HEK293 (cell line): ENCODE data around the gene SAMD4B.

Experiments used
- HOXA7 ChIP-seq: sonication (generic); formaldehyde crosslinking; IDR thresholded peaks from 2 replicates; pipeline ENCODE4 v1.8.1; 2022; ENCODE audit warnings: missing genetic modification reagents, borderline replicate concordance
- MZF1 ChIP-seq: fragments of 450-650 bp; formaldehyde crosslinking; IDR thresholded peaks from 2 replicates; pipeline ENCODE4 v1.5.1; 2017; ENCODE audit warnings: missing biosample characterization, missing genetic modification characterization, borderline replicate concordance
- RBAK ChIP-seq: fragments of 450-650 bp; formaldehyde crosslinking; IDR thresholded peaks from 2 replicates; pipeline ENCODE4 v1.5.1; 2016; ENCODE audit warnings: missing biosample characterization, missing genetic modification characterization
- TRIM28 ChIP-seq: IDR thresholded peaks from 2 replicates; pipeline ENCODE4 v1.6.1; 2011; ENCODE audit warnings: low read length, control low read depth, borderline replicate concordance
- ZBTB17 ChIP-seq: fragments of 450-650 bp; formaldehyde crosslinking; IDR thresholded peaks from 2 replicates; pipeline ENCODE4 v1.5.1; 2016; ENCODE audit warnings: missing biosample characterization, missing genetic modification characterization
- ZEB2 ChIP-seq: fragments of 450-650 bp; formaldehyde crosslinking; IDR thresholded peaks from 2 replicates; pipeline ENCODE4 v1.5.1; 2016; ENCODE audit warnings: missing biosample characterization, missing genetic modification characterization
- ZNF121 ChIP-seq: fragments of 450-650 bp; formaldehyde crosslinking; IDR thresholded peaks from 2 replicates; pipeline ENCODE4 v1.5.1; 2016; ENCODE audit warnings: missing biosample characterization, missing genetic modification characterization
- ZNF132 ChIP-seq: fragments of 450-650 bp; formaldehyde crosslinking; IDR thresholded peaks from 2 replicates; pipeline ENCODE4 v1.5.1; 2017; ENCODE audit warnings: missing biosample characterization, missing genetic modification characterization, borderline replicate concordance
- ZNF133 ChIP-seq: fragments of 450-650 bp; formaldehyde crosslinking; IDR thresholded peaks from 2 replicates; pipeline ENCODE4 v1.5.1; 2016; ENCODE audit warnings: missing biosample characterization, missing genetic modification characterization
- ZNF174 ChIP-seq: fragments of 450-650 bp; formaldehyde crosslinking; IDR thresholded peaks from 2 replicates; pipeline ENCODE4 v1.5.0; 2017; ENCODE audit warnings: missing biosample characterization, mild to moderate bottlenecking, missing genetic modification characterization
- ZNF184 ChIP-seq: fragments of 450-650 bp; IDR thresholded peaks from 2 replicates; pipeline ENCODE4 v1.5.1; 2018; ENCODE audit warnings: missing biosample characterization, mild to moderate bottlenecking, missing genetic modification characterization
- ZNF266 ChIP-seq: fragments of 450-650 bp; formaldehyde crosslinking; IDR thresholded peaks from 2 replicates; pipeline ENCODE4 v1.5.1; 2016; ENCODE audit warnings: missing biosample characterization, missing genetic modification characterization, low read depth
- ZNF274 ChIP-seq, 2 experiments: fragments of 200-500 bp in 1 of 2; fragments of 450-650 bp in 1 of 2; sonication (Bioruptor generic) in 1 of 2; formaldehyde crosslinking in 1 of 2; IDR thresholded peaks; 2 replicates each; pipeline versions ENCODE4 v1.5.1 to v1.6.1; 2014 to 2016; ENCODE audit warnings: borderline replicate concordance in 1 of 2, inconsistent platforms in 1 of 2, low read length in 1 of 2, missing biosample characterization in 1 of 2, missing genetic modification characterization in 1 of 2
- ZNF324 ChIP-seq: fragments of 450-650 bp; formaldehyde crosslinking; IDR thresholded peaks from 2 replicates; pipeline ENCODE4 v1.5.1; 2016; ENCODE audit warnings: missing biosample characterization, missing genetic modification characterization
- ZNF335 ChIP-seq: fragments of 450-650 bp; formaldehyde crosslinking; conservative IDR thresholded peaks from 2 replicates; pipeline ENCODE4 v1.5.1; 2016; ENCODE audit warnings: missing biosample characterization, missing genetic modification characterization
- ZNF391 ChIP-seq: fragments of 450-650 bp; formaldehyde crosslinking; IDR thresholded peaks from 2 replicates; pipeline ENCODE4 v1.5.1; 2016; ENCODE audit warnings: low read depth, missing biosample characterization, missing genetic modification characterization, borderline replicate concordance
- ZNF529 ChIP-seq: fragments of 450-650 bp; formaldehyde crosslinking; IDR thresholded peaks from 2 replicates; pipeline ENCODE4 v1.5.1; 2017; ENCODE audit warnings: missing genetic modification characterization, missing biosample characterization; ENCODE audit not compliant: insufficient replicate concordance
- ZNF621 ChIP-seq: fragments of 450-650 bp; formaldehyde crosslinking; IDR thresholded peaks from 2 replicates; pipeline ENCODE4 v1.5.1; 2017; ENCODE audit warnings: missing biosample characterization, missing genetic modification characterization
- ZNF670 ChIP-seq: fragments of 450-650 bp; formaldehyde crosslinking; IDR thresholded peaks from 2 replicates; pipeline ENCODE4 v1.5.1; 2016; ENCODE audit warnings: missing biosample characterization, missing genetic modification characterization, low read depth
- ZNF792 ChIP-seq: fragments of 450-650 bp; formaldehyde crosslinking; IDR thresholded peaks from 2 replicates; pipeline ENCODE4 v1.5.1; 2016; ENCODE audit warnings: missing biosample characterization, missing genetic modification characterization
- ZSCAN16 ChIP-seq: fragments of 450-650 bp; formaldehyde crosslinking; IDR thresholded peaks from 2 replicates; pipeline ENCODE4 v1.5.1; 2016; ENCODE audit warnings: missing biosample characterization, missing genetic modification characterization
- TF ChIP-seq, protein P1 (sequence below): fragments of 450-650 bp; formaldehyde crosslinking; IDR thresholded peaks from 2 replicates; pipeline ENCODE4 v1.5.1; 2016; ENCODE audit warnings: missing biosample characterization, missing genetic modification characterization
- TF ChIP-seq, protein P2 (sequence below): fragments of 450-650 bp; formaldehyde crosslinking; IDR thresholded peaks from 2 replicates; pipeline ENCODE4 v1.5.1; 2016; ENCODE audit warnings: missing biosample characterization, missing genetic modification characterization, low read depth
- TF ChIP-seq, protein P3 (sequence below): fragments of 450-650 bp; IDR thresholded peaks from 2 replicates; pipeline ENCODE4 v1.5.1; 2018; ENCODE audit warnings: missing biosample characterization, mild to moderate bottlenecking, missing genetic modification characterization
- TF ChIP-seq, protein P4 (sequence below): fragments of 450-650 bp; formaldehyde crosslinking; IDR thresholded peaks from 2 replicates; pipeline ENCODE4 v1.5.1; 2016; ENCODE audit warnings: missing biosample characterization, missing genetic modification characterization
- TF ChIP-seq, protein P5 (sequence below): IDR thresholded peaks from 2 replicates; pipeline ENCODE4 v1.6.1; 2011; ENCODE audit warnings: mild to moderate bottlenecking, low read depth, low read length, borderline replicate concordance
- TF ChIP-seq, protein P6 (sequence below): fragments of 450-650 bp; formaldehyde crosslinking; IDR thresholded peaks from 2 replicates; pipeline ENCODE4 v1.5.1; 2016; ENCODE audit warnings: missing biosample characterization, missing genetic modification characterization
- TF ChIP-seq, protein P7 (sequence below): fragments of 450-650 bp; formaldehyde crosslinking; IDR thresholded peaks from 2 replicates; pipeline ENCODE4 v1.5.1; 2016; ENCODE audit warnings: missing biosample characterization, missing genetic modification characterization

The SAMD4B gene

DNA sequence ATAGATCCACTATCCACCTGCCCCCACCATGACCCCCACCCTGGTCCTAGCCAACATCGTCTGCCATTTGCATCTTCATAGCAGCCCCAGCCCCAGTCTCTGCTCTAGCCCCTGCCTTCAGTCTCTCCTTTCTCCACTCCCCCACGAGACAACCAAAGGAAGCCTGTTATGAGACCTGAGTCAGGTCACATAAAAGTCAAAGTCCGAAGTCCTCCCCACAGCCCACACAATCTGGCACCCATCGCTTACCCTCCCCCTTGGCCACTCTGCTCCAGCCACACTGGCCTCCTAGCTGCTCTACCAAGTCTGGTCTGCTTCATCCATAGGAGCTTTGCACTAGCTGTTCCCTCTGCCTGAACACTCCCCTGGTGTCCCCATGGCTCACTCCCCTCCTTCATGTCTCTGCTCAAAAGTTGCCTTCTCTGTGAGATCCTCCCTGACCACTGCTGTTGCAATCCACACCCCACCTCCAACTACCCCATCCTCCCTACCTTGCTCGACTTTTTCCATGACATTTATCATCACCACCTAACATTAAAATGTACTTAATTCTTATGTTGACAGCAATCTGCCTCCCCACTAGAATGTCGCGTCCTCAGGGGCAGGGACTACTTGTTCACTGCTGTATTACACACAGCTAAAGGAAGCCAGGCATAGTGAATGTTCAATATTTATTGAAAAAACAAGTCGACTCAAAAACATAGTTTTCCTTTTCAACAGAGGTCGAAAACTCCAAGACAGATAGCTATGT lies 69.0 kb downstream of the SAMD4B start (continued):
- TF ChIP-seq, protein P1, sequence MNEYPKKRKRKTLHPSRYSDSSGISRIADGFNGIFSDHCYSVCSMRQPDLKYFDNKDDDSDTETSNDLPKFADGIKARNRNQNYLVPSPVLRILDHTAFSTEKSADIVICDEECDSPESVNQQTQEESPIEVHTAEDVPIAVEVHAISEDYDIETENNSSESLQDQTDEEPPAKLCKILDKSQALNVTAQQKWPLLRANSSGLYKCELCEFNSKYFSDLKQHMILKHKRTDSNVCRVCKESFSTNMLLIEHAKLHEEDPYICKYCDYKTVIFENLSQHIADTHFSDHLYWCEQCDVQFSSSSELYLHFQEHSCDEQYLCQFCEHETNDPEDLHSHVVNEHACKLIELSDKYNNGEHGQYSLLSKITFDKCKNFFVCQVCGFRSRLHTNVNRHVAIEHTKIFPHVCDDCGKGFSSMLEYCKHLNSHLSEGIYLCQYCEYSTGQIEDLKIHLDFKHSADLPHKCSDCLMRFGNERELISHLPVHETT, result no peak
- TF ChIP-seq ZNF391 (no peak), ZEB2 (no peak), ZNF335 (tag by site-specific recombination) (peak; percentile 89), ZNF121 (tag by site-specific recombination) (no peak), ZNF621 (tag by site-specific recombination) (no peak), ZNF529 (no peak), ZNF792 (tag by site-specific recombination) (0 out of 2 replicates have a peak, but pooled peaks have one; percentile 0), HOXA7 (no peak), ZNF274 (IDR thresholded peaks at IDR 0.05; ENCODE audit: low read length) (no peak), ZNF274 (tag by site-specific recombination; IDR thresholded peaks at IDR 0.05; ENCODE audit: borderline replicate concordance) (no peak), RBAK (tag by site-specific recombination) (0 out of 2 replicates have a peak, but pooled peaks have one; percentile 7), ZNF670 (tag by site-specific recombination) (no peak), MZF1 (tag by site-specific recombination) (no peak), ZNF266 (tag by site-specific recombination) (no peak), ZSCAN16 (tag by site-specific recombination) (no peak), ZNF133 (tag by site-specific recombination) (0 out of 2 replicates have a peak, but pooled peaks have one; percentile 7), ZNF132 (tag by site-specific recombination) (no peak), ZNF184 (tag by site-specific recombination) (no peak), ZNF324 (tag by site-specific recombination) (no peak; the same call in 1 of the 2 replicates), ZBTB17 (tag by site-specific recombination) (no peak), TRIM28 (no peak), ZNF174 (tag by site-specific recombination) (no peak)
- TF ChIP-seq, protein P2, sequence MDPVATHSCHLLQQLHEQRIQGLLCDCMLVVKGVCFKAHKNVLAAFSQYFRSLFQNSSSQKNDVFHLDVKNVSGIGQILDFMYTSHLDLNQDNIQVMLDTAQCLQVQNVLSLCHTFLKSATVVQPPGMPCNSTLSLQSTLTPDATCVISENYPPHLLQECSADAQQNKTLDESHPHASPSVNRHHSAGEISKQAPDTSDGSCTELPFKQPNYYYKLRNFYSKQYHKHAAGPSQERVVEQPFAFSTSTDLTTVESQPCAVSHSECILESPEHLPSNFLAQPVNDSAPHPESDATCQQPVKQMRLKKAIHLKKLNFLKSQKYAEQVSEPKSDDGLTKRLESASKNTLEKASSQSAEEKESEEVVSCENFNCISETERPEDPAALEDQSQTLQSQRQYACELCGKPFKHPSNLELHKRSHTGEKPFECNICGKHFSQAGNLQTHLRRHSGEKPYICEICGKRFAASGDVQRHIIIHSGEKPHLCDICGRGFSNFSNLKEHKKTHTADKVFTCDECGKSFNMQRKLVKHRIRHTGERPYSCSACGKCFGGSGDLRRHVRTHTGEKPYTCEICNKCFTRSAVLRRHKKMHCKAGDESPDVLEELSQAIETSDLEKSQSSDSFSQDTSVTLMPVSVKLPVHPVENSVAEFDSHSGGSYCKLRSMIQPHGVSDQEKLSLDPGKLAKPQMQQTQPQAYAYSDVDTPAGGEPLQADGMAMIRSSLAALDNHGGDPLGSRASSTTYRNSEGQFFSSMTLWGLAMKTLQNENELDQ (tag by site-specific recombination), result no peak
- TF ChIP-seq, protein P3, sequence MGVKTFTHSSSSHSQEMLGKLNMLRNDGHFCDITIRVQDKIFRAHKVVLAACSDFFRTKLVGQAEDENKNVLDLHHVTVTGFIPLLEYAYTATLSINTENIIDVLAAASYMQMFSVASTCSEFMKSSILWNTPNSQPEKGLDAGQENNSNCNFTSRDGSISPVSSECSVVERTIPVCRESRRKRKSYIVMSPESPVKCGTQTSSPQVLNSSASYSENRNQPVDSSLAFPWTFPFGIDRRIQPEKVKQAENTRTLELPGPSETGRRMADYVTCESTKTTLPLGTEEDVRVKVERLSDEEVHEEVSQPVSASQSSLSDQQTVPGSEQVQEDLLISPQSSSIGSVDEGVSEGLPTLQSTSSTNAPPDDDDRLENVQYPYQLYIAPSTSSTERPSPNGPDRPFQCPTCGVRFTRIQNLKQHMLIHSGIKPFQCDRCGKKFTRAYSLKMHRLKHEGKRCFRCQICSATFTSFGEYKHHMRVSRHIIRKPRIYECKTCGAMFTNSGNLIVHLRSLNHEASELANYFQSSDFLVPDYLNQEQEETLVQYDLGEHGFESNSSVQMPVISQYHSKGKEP (tag by site-specific recombination), result no peak
- TF ChIP-seq, protein P4, sequence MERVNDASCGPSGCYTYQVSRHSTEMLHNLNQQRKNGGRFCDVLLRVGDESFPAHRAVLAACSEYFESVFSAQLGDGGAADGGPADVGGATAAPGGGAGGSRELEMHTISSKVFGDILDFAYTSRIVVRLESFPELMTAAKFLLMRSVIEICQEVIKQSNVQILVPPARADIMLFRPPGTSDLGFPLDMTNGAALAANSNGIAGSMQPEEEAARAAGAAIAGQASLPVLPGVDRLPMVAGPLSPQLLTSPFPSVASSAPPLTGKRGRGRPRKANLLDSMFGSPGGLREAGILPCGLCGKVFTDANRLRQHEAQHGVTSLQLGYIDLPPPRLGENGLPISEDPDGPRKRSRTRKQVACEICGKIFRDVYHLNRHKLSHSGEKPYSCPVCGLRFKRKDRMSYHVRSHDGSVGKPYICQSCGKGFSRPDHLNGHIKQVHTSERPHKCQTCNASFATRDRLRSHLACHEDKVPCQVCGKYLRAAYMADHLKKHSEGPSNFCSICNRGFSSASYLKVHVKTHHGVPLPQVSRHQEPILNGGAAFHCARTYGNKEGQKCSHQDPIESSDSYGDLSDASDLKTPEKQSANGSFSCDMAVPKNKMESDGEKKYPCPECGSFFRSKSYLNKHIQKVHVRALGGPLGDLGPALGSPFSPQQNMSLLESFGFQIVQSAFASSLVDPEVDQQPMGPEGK (tag by site-specific recombination), result peak; percentile 62
- TF ChIP-seq, protein P5, sequence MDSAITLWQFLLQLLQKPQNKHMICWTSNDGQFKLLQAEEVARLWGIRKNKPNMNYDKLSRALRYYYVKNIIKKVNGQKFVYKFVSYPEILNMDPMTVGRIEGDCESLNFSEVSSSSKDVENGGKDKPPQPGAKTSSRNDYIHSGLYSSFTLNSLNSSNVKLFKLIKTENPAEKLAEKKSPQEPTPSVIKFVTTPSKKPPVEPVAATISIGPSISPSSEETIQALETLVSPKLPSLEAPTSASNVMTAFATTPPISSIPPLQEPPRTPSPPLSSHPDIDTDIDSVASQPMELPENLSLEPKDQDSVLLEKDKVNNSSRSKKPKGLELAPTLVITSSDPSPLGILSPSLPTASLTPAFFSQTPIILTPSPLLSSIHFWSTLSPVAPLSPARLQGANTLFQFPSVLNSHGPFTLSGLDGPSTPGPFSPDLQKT, result no peak
- TF ChIP-seq, protein P6, sequence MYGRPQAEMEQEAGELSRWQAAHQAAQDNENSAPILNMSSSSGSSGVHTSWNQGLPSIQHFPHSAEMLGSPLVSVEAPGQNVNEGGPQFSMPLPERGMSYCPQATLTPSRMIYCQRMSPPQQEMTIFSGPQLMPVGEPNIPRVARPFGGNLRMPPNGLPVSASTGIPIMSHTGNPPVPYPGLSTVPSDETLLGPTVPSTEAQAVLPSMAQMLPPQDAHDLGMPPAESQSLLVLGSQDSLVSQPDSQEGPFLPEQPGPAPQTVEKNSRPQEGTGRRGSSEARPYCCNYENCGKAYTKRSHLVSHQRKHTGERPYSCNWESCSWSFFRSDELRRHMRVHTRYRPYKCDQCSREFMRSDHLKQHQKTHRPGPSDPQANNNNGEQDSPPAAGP (tag by site-specific recombination), result no peak
- TF ChIP-seq, protein P7, sequence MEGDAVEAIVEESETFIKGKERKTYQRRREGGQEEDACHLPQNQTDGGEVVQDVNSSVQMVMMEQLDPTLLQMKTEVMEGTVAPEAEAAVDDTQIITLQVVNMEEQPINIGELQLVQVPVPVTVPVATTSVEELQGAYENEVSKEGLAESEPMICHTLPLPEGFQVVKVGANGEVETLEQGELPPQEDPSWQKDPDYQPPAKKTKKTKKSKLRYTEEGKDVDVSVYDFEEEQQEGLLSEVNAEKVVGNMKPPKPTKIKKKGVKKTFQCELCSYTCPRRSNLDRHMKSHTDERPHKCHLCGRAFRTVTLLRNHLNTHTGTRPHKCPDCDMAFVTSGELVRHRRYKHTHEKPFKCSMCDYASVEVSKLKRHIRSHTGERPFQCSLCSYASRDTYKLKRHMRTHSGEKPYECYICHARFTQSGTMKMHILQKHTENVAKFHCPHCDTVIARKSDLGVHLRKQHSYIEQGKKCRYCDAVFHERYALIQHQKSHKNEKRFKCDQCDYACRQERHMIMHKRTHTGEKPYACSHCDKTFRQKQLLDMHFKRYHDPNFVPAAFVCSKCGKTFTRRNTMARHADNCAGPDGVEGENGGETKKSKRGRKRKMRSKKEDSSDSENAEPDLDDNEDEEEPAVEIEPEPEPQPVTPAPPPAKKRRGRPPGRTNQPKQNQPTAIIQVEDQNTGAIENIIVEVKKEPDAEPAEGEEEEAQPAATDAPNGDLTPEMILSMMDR (tag by site-specific recombination), result 0 out of 2 replicates have a peak, but pooled peaks have one; percentile 6
